Measurements from ENCODE around the gene KLHL22. TPM values are rescaled to one million over a fixed set of nuclear protein-coding genes. Genes with fewer than 3 reads are reported as not detected.
A peak's percentile ranks its signal among the peaks of the same experiment; 100 is the strongest.

Gene KLHL22
- total RNA-seq, 2 donors from 2014 or later: 45.1 to 51.3 TPM

DNA sequence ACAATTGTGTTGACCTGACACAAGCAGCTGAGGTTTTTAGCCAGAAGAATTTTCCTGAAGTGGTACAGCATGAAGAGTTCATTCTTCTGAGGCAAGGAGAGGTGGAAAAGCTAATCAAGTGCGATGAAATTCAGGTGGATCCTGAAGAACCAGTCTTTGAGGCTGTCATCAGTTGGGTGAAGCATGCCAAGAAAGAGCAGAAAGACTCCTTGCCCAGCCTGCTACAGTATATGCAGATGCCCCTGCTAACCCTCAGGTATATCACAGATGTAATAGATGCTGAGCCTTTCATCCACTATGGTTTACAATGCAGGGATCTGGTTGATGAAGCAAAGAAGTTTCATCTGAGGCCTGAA lies 45.1 kb downstream of the KLHL22 start:
- H3K27ac ChIP-seq: no peak overlapping the region
- TF ChIP-seq POLR2A (IDR thresholded peaks at IDR 0.05): no peak
- TF ChIP-seq, protein P1, sequence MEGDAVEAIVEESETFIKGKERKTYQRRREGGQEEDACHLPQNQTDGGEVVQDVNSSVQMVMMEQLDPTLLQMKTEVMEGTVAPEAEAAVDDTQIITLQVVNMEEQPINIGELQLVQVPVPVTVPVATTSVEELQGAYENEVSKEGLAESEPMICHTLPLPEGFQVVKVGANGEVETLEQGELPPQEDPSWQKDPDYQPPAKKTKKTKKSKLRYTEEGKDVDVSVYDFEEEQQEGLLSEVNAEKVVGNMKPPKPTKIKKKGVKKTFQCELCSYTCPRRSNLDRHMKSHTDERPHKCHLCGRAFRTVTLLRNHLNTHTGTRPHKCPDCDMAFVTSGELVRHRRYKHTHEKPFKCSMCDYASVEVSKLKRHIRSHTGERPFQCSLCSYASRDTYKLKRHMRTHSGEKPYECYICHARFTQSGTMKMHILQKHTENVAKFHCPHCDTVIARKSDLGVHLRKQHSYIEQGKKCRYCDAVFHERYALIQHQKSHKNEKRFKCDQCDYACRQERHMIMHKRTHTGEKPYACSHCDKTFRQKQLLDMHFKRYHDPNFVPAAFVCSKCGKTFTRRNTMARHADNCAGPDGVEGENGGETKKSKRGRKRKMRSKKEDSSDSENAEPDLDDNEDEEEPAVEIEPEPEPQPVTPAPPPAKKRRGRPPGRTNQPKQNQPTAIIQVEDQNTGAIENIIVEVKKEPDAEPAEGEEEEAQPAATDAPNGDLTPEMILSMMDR (IDR thresholded peaks at IDR 0.05): no peak
- TF ChIP-seq POLR2AphosphoS5 (IDR thresholded peaks at IDR 0.05): peak; percentile 9
- intact Hi-C loops (cut with DNase I): no loop called here
- H3K9me3 ChIP-seq: no peaks in the 10 kb centered on the region
- DNase-seq (ENCODE audit: low spot score): peak; percentile 24
- peaks cover 0 to 5% of the 10 kb centered on the region in 2 donors for H3K36me3 ChIP-seq
- no peaks in the 10 kb centered on the region for H3K4me1 ChIP-seq (replicated peaks)
- no peaks in the 10 kb centered on the region for H3K27me3 ChIP-seq (replicated peaks; ENCODE audit: insufficient read depth)
- 55% methylated on average over 1 of the region's 1 CpG for WGBS
- no peak overlapping the region for H3K4me3 ChIP-seq

DNA sequence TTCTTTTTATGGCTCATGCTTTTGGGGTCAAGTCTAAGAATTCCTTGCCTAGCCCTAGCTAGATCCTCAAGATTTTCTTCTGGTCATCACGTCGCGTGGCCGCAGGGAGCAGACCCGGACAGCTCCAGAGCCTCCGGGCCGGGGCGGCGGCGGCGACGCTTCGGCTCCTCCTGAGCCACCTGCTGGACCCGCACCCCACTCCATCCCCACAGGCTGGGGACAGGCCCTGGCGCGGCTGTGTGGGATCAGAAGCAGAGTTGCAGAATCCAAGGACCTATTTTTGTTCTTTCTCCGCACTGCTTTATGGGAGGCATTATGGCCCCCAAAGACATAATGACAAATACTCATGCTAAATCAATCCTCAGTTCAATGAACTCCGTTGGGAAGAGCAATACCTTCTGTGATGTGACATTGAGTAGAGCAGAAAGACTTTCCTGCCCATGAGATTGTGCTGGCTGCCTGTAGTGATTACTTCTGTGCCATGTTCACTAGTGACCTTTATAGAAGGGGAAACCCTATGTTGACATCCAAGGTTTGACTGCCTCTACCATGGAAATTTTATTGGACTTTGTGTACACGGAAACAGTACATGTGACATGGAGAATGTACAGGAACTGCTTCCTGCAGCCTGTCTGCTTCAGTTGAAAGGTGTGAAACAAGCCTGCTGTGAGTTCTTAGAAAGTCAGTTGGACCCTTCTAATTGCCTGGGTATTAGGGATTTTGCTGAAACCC lies 45.6 kb downstream of the KLHL22 start:
- Histone ChIP-seq H3K27me3 (replicated peaks; ENCODE audit: insufficient read depth) (no peaks in the 10 kb centered on the region), H3K4me3 (no peak overlapping the region), H3K36me3 (peaks cover 0 to 5% of the 10 kb centered on the region in 2 donors), H3K27ac (no peak overlapping the region), H3K9me3 (no peaks in the 10 kb centered on the region), H3K4me1 (replicated peaks) (no peaks in the 10 kb centered on the region)
- DNase-seq (ENCODE audit: low spot score): no peak
- intact Hi-C loops (cut with DNase I): no loop called here
- TF ChIP-seq POLR2AphosphoS5 (IDR thresholded peaks at IDR 0.05) (peak; percentile 35), POLR2A (IDR thresholded peaks at IDR 0.05) (no peak)
- 94% methylated on average over 19 of the region's 19 CpGs for WGBS

DNA sequence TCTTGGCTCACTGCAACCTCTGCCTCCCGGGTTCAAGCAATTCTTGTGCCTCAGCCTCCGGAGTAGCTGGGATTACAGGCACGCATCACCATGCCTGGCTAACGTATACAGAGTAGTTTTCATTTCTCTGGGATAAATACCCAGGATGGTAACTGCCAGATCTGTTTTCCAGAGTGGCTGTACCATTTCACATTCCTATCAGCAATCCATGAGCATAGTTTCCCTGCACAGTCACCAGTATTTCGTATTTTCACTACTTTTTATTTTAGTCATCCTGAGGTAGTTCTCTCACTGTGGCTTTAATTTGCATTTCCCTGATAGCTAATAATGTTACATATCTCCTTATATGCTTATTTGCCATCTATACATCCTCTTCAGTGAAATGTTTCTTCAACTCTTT lies 47.0 kb downstream of the KLHL22 start:
- no peaks in the 10 kb centered on the region for H3K4me1 ChIP-seq (replicated peaks)
- no peak for TF ChIP-seq POLR2A (IDR thresholded peaks at IDR 0.05)
- no peak for TF ChIP-seq POLR2AphosphoS5 (IDR thresholded peaks at IDR 0.05)
- TF ChIP-seq, protein P1 (IDR thresholded peaks at IDR 0.05): no peak
- no peak overlapping the region for H3K4me3 ChIP-seq
- no peak overlapping the region for H3K27ac ChIP-seq
- H3K9me3 ChIP-seq: no peaks in the 10 kb centered on the region
- DNase-seq (ENCODE audit: low spot score): no peak
- intact Hi-C loops (cut with DNase I): no loop called here
- WGBS: 95% methylated on average over 5 of the region's 5 CpGs
- H3K27me3 ChIP-seq (replicated peaks; ENCODE audit: insufficient read depth): no peaks in the 10 kb centered on the region
- H3K36me3 ChIP-seq: peaks cover 0 to 9% of the 10 kb centered on the region in 2 donors

DNA sequence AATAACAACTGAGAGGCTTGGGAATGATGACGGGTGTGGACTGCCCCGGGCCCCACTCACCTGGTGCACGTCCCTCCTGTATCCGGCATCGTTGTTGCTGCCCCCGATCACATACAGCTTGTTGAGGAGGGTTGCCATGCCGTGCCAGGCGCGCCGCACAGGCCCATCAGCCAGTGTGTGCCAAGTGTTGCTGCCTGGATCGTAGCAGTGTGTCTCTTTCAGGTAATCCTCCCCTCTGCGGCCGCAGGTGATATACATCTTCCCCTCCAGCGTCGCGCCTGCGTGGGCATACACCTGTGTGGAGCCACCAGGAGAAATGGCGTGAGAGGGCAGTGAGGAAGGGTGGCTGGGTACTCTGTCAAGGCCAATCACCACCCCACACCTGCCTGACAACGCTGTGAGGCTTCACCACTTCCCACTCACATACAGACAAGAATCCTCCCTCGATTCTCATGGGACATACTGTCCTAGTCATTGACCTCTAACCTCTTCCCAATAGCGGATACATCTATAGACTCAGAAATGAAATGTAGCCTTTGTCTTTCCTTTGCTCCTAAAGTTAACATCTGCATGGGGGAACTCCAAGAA lies 49.1 kb downstream of the KLHL22 start:
- H3K27me3 ChIP-seq (replicated peaks; ENCODE audit: insufficient read depth): no peaks in the 10 kb centered on the region
- H3K27ac ChIP-seq: no peak overlapping the region
- no peaks in the 10 kb centered on the region for H3K9me3 ChIP-seq
- 94% methylated on average over 21 of the region's 21 CpGs for WGBS
- no peaks in the 10 kb centered on the region for H3K4me1 ChIP-seq (replicated peaks)
- no peak for DNase-seq (ENCODE audit: low spot score)
- intact Hi-C loops (cut with DNase I): no loop called here
- TF ChIP-seq, protein P1 (IDR thresholded peaks at IDR 0.05): no peak
- TF ChIP-seq POLR2AphosphoS5 (IDR thresholded peaks at IDR 0.05): no peak
- no peak for TF ChIP-seq POLR2A (IDR thresholded peaks at IDR 0.05)
- peaks cover 0 to 9% of the 10 kb centered on the region in 2 donors for H3K36me3 ChIP-seq
- no peak overlapping the region for H3K4me3 ChIP-seq

DNA sequence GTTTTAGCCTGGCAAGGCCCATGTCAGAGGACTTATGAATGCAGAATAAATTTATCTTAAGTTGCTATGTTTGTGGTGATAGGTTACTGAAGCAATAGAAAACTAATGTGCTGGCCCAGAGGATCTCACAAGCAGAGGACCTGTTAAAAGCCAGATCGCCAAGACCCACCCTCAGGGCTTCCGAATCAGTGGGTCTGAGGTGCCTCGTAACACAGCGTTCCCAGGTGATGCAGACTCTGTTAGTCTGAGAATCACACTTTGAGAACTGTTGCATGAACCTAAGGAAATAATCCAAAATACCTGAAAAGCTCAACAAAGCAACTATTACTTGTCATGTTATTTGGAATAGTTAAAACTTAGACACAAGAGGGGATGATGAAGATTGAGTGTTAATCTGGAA lies 51.3 kb downstream of the KLHL22 start:
- Histone ChIP-seq H3K27me3 (replicated peaks; ENCODE audit: insufficient read depth) (no peaks in the 10 kb centered on the region), H3K27ac (no peak overlapping the region), H3K36me3 (peaks cover 0 to 9% of the 10 kb centered on the region in 2 donors), H3K4me1 (replicated peaks) (no peaks in the 10 kb centered on the region), H3K4me3 (no peak overlapping the region), H3K9me3 (no peaks in the 10 kb centered on the region)
- intact Hi-C loops (cut with DNase I): no loop called here
- no peak for TF ChIP-seq POLR2A (IDR thresholded peaks at IDR 0.05)
- TF ChIP-seq, protein P1 (IDR thresholded peaks at IDR 0.05): no peak
- TF ChIP-seq POLR2AphosphoS5 (IDR thresholded peaks at IDR 0.05): no peak
- 97% methylated on average over 4 of the region's 4 CpGs for WGBS
- no peak for DNase-seq (ENCODE audit: low spot score)
